HFF-Myc (cell line): Measurements from ENCODE around the gene ADAMTS10.
"Not testable (repeated sequence)": the region's sequence is repeated elsewhere in the genome, so short reads cannot be mapped to it uniquely, and the experiment has no call there.

Source experiments
- DNase-seq: peaks from one replicate; pipeline ENCODE4 v3.0.0-alpha.2; 2011; ENCODE audit warnings: low read depth; ENCODE audit errors: extremely low read depth
- H3K4me3 ChIP-seq: replicated peaks from 2 replicates; pipeline ENCODE4 v1.5.1; 2011; ENCODE audit warnings: low read depth, mild to moderate bottlenecking, control low read depth, low read length
- TF ChIP-seq, protein P1 (sequence below): IDR thresholded peaks from 2 replicates; pipeline ENCODE4 v1.5.1; 2012; ENCODE audit warnings: mild to moderate bottlenecking, low read depth, low read length, control low read depth; ENCODE audit errors: missing control alignments

ADAMTS10 gene

DNA sequence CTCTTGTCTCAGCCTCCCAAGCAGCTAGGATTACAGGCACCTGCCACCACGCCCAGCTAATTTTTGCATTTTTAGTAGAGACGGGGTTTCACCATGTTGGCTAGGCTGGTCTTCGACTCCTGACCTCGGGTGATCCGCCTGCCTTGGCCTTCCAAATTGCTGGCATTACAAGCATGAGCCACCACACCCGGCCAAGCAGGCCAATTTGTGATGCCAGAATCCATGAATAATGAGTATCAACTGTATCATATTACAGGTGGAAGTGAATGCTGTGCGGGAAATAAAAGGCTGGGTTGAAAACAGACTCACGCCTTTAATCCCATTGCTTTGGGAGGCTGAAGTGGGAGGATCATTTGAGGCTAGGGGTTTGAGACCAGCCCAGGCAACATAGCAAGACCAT, 16.3 kb upstream of the ADAMTS10 start:
- no peak overlapping the region for H3K4me3 ChIP-seq
- TF ChIP-seq, protein P1, sequence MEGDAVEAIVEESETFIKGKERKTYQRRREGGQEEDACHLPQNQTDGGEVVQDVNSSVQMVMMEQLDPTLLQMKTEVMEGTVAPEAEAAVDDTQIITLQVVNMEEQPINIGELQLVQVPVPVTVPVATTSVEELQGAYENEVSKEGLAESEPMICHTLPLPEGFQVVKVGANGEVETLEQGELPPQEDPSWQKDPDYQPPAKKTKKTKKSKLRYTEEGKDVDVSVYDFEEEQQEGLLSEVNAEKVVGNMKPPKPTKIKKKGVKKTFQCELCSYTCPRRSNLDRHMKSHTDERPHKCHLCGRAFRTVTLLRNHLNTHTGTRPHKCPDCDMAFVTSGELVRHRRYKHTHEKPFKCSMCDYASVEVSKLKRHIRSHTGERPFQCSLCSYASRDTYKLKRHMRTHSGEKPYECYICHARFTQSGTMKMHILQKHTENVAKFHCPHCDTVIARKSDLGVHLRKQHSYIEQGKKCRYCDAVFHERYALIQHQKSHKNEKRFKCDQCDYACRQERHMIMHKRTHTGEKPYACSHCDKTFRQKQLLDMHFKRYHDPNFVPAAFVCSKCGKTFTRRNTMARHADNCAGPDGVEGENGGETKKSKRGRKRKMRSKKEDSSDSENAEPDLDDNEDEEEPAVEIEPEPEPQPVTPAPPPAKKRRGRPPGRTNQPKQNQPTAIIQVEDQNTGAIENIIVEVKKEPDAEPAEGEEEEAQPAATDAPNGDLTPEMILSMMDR = no peak
- no peak for DNase-seq

DNA sequence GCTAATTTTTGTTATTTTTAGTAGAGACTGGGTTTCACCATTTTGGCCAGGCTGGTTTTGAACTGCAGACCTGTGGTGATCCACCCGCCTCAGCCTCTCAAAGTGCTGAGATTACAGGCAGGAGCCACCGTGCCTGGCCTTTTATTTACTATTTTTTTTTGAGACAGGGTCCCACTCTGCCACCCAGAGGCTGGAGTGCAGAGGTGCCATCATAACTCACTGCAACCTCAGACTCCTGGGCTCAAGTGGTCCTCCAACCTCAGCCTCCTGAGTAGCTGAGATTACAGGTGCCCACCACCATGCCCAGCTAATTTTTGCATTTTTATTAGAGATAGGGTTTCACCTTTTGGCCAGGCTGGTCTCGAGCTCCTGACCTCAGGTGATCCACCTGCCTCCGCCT, 12.4 kb upstream of the ADAMTS10 start:
- not testable (repeated sequence) for H3K4me3 ChIP-seq, DNase-seq

DNA sequence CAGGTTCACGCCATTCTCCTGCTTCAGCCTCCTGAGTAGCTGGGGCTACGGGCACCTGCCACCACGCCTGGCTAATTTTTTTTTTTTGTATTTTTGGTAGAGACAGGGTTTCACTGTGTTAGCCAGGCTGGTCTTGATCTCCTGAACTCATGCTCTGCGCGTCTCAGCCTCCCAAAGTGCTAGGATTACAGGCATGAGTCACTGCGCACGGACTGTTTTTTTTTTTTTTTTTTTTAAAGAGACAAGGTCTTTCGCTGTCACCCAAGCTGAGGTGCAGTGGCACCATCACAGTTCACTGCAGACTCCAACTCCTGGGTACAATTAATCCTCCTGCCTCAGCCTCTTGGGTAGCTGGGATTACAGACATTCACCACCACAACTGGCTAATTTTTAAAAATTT, 8.2 kb upstream of the ADAMTS10 start:
- DNase-seq = no peak
- H3K4me3 ChIP-seq = no peak overlapping the region

DNA sequence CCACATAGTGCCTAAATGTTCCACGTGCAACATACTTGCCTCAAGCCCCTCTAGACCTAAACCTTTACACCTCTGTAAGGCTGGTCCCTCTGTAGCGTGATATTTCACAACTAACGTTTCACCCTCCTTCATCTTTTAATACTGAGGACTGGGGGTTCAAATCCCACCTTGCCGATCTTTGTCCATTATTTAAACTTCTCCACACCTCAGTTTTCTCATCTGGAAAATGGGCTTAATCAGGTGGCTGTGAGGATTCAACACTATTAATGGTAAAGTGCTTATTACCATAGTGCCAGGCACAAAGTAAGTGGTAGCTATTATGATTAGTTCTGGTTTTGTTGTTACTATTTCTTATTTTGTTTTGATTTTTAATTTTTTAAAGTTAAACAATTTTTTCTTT, 7.5 kb upstream of the ADAMTS10 start:
- TF ChIP-seq, protein P1 = no peak
- H3K4me3 ChIP-seq = no peak overlapping the region
- DNase-seq = no peak

More for the DNA sequence above, 8.2 kb upstream of the ADAMTS10 start:
- TF ChIP-seq, protein P1 = no peak

DNA sequence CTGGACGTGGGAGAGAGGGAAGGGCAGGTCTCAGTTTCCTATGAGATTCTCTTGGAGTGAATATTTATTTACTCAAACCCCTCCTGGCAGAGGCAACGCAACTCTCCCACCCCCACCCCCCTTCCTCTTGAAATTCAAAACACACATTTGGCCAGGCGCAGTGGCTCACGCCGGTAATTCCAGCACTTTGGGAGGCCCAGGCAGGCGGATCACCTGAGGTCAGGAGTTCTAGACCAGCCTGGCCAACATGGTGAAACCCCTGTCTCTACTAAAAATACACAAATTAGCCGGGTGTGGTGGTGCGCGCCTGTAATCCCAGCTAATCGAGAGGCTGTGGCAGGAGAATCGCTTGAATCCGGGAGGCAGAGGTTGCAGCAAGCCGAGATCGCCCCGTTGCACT, 6.8 kb upstream of the ADAMTS10 start:
- not testable (repeated sequence) for DNase-seq, H3K4me3 ChIP-seq

DNA sequence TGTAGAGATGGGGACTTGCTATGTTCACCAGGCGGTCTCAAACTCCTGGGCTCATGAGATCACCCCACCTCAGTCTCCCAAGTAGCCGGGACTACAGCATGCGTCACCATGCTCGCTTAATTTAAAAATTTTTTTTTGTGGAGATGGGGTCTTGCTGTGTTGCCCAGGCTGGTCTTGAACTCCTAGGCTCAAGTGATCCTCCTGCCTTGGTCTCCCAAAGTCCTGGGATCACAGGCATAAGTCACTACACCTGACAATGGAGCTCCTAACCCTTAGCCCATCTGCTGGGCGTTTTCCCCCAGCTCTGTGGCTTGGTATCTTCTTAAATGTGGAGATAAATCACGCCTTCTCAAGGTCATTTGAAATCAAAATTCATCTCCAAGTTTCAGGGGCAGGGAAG, 6.3 kb upstream of the ADAMTS10 start:
- DNase-seq = no peak
- TF ChIP-seq, protein P1 = no peak
- no peak overlapping the region for H3K4me3 ChIP-seq

DNA sequence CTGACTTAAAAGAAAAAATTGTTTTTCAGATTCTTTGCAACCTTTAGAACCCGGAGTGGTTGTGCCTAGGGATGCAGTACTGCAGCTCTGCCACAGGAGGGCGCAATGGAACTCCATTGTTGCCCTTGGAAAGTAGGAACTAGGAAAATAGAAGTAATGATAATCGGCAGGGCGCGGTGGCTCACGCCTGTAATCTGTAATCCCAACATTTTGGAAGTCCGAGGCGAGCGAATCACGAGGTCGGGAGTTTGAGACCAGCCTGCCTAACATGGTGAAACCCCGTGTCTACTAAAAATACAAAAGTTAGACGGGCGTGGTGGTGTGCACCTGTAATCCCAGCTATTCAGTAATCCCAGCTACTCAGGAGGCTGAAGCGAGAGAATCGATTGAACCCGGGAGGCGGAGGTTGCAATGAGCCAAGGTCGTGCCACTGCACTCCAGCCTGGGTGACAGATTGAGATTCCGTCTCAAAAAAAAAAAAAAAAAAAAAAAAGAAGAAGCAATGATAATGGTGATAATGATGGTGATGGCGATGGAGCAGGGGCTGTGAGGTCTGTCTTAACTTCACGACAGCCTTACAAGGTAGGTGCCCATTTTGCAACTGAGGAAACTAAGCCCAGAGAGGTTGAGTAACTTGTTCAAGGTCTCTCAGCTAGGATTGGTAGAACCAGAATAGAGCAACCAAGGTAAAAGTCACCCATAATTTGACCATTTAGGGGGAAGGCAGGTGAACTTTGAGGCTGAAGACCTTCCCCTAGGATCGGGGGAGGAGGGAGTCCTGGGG, 5.5 kb upstream of the ADAMTS10 start:
- no peak overlapping the region for H3K4me3 ChIP-seq
- DNase-seq = no peak
- TF ChIP-seq, protein P1 = peak; percentile 97

DNA sequence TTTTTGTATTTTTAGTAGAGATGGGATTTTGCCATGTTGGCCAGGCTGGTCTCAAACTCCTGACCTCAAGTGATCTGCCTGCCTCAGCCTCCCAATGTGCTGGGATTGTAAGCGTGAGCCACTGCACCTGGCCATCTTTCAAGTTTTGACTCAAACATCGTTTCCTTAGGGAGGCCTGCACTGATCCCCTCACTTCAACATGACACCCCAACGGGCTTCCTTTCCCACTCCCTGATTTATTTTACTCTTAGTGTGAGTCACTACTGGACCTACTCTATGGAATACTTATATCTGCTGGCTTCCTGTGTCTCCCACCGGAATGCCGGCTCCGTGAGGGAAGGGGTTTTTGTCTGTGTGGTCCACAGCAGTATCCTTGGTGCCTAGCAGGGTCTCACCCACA, 4.5 kb upstream of the ADAMTS10 start:
- TF ChIP-seq, protein P1 = no peak
- no peak for DNase-seq
- H3K4me3 ChIP-seq = no peak overlapping the region
